Fibroblast of lung (primary cell): ENCODE data around the gene RIPK4. TPM values are rescaled to one million over a fixed set of nuclear protein-coding genes. Genes with fewer than 3 reads are reported as not detected.

Source experiments
- DNase-seq, 2 donors: peaks; one replicate each; pipeline versions ENCODE4 v3.0.0 to v3.0.0-alpha.2; 2010; ENCODE audit warnings: low read depth in 2 of 2
- H2AFZ ChIP-seq: 2 replicates; pipeline ENCODE4 v1.5.1; 2012; ENCODE audit warnings: low read length, control low read depth, inconsistent platforms
- H3K27ac ChIP-seq: 2 replicates; pipeline ENCODE4 v1.5.1; 2011; ENCODE audit warnings: low read length, control low read depth; ENCODE audit not compliant: insufficient read depth
- H3K27me3 ChIP-seq: 2 replicates; pipeline ENCODE4 v1.5.1; 2011; ENCODE audit warnings: mild to moderate bottlenecking, low read length; ENCODE audit not compliant: control insufficient read depth, insufficient read depth
- H3K36me3 ChIP-seq: 2 replicates; pipeline ENCODE4 v1.5.1; 2011; ENCODE audit warnings: low read length; ENCODE audit not compliant: control insufficient read depth, insufficient read depth
- H3K4me1 ChIP-seq: 2 replicates; pipeline ENCODE4 v1.5.1; 2011; ENCODE audit warnings: low read length; ENCODE audit not compliant: control insufficient read depth, insufficient read depth; ENCODE audit errors: extremely low read depth
- H3K4me2 ChIP-seq: 2 replicates; pipeline ENCODE4 v1.5.1; 2011; ENCODE audit warnings: low read length, control low read depth; ENCODE audit not compliant: insufficient read depth; ENCODE audit errors: extremely low read depth
- H3K4me3 ChIP-seq, 4 experiments: fragments of 200-600 bp in 1 of 4; sonication (generic) in 1 of 4; replicated peaks in 1 of 4; 2 replicates each; pipeline ENCODE4 v1.5.1; 2011 to 2016; ENCODE audit warnings: low read length in 4 of 4, low read depth in 3 of 4, mild to moderate bottlenecking in 3 of 4, control low read depth in 2 of 4, inconsistent platforms in 1 of 4, mixed read lengths in 1 of 4; ENCODE audit not compliant: insufficient read depth in 1 of 4; ENCODE audit errors: control extremely low read depth in 1 of 4
- H3K79me2 ChIP-seq: 2 replicates; pipeline ENCODE4 v1.5.1; 2012; ENCODE audit warnings: mild to moderate bottlenecking, low read length, inconsistent platforms; ENCODE audit not compliant: control insufficient read depth, insufficient read depth
- H3K9ac ChIP-seq: 2 replicates; pipeline ENCODE4 v1.5.1; 2011; ENCODE audit warnings: mild to moderate bottlenecking, low read length, control low read depth; ENCODE audit not compliant: insufficient read depth
- H3K9me3 ChIP-seq: 2 replicates; pipeline ENCODE4 v1.5.1; 2012; ENCODE audit warnings: low read depth, low read length; ENCODE audit not compliant: control insufficient read depth, insufficient read depth
- H4K20me1 ChIP-seq: 2 replicates; pipeline ENCODE4 v1.5.1; 2011; ENCODE audit warnings: low read length; ENCODE audit not compliant: control insufficient read depth, insufficient read depth; ENCODE audit errors: extremely low read depth
- CTCF ChIP-seq, 2 donors: IDR thresholded peaks in 1 of 2; conservative IDR thresholded peaks in 1 of 2; 1 replicate in 1 of 2; 2 replicates in 1 of 2; pipeline ENCODE4 v1.5.1; 2011 to 2012; ENCODE audit warnings: low read length in 2 of 2, control low read depth in 1 of 2, inconsistent platforms in 1 of 2, low read depth in 1 of 2, mild to moderate bottlenecking in 1 of 2
- EZH2 ChIP-seq: IDR thresholded peaks from 2 replicates; pipeline ENCODE4 v1.5.1; 2012; ENCODE audit warnings: low read length, control low read depth, mild to moderate bottlenecking; ENCODE audit errors: missing control alignments
- polyA plus RNA-seq, 2 donors: library from polyadenylated mRNA; depleted of rRNA in 1 of 2; stranded (reverse) in 1 of 2; unstranded in 1 of 2; fragments of >200 nt; gene quantifications; 2 replicates each; pipeline ENCODE4 v1.2.1, GENCODE V29; 2011 to 2012; ENCODE audit warnings: missing spikeins in 1 of 2
- total RNA-seq: library from RNA; depleted of rRNA; stranded (reverse); fragments of >200 nt; gene quantifications from 2 replicates; pipeline ENCODE4 v1.2.1, GENCODE V29; 2014

Gene RIPK4
- total and polyA plus RNA-seq, 2 donors (not counting 1 experiment from before 2014, with no cell fraction given) = under 0.01 TPM; not detected in 1

GRCh38 chr21:41769111-41769510 is 2.3 kb upstream of the RIPK4 start:
- Histone ChIP-seq H3K27ac (no peak overlapping the region), H2AFZ (no peak overlapping the region), H3K9me3 (no peaks in the 10 kb centered on the region), H4K20me1 (no peaks in the 10 kb centered on the region), H3K36me3 (no peaks in the 10 kb centered on the region), H3K27me3 (peaks cover 67% of the 10 kb centered on the region), H3K4me2 (peak overlapping the region; percentile 91), H3K79me2 (no peaks in the 10 kb centered on the region), H3K4me1 (peaks cover 2% of the 10 kb centered on the region), H3K4me3 (peak overlapping the region; percentile 46 to 56 (median 50)), H3K9ac (no peak overlapping the region)
- no peak for DNase-seq
- no peak for TF ChIP-seq CTCF (conservative IDR thresholded peaks at IDR 0.05 in 1 of 2, IDR thresholded peaks at IDR 0.05 in 1 of 2; ENCODE audit: low read depth in 1 of 2, low read length in 2 of 2)
- TF ChIP-seq EZH2 = no peak

- Histone ChIP-seq H3K36me3 (no peaks in the 10 kb centered on the region), H3K27me3 (peaks cover 67% of the 10 kb centered on the region), H3K27ac (no peak overlapping the region), H3K79me2 (no peaks in the 10 kb centered on the region), H2AFZ (no peak overlapping the region), H3K4me3 (peak overlapping the region; percentile 46 to 56 (median 50)), H3K4me2 (peak overlapping the region; percentile 91), H3K9me3 (no peaks in the 10 kb centered on the region), H4K20me1 (no peaks in the 10 kb centered on the region), H3K9ac (peak overlapping the region; percentile 20), H3K4me1 (peaks cover 2% of the 10 kb centered on the region)
- DNase-seq = peak; percentile 43 to 85
- peak; percentile 36 to 39 for TF ChIP-seq CTCF (conservative IDR thresholded peaks at IDR 0.05 in 1 of 2, IDR thresholded peaks at IDR 0.05 in 1 of 2; ENCODE audit: low read depth in 1 of 2, low read length in 2 of 2)
- no peak for TF ChIP-seq EZH2
Measured at GRCh38 chr21:41768437-41769042, 1.7 kb upstream of the RIPK4 start.

GRCh38 chr21:41767606-41768436 is 969 bp upstream of the RIPK4 start:
- TF ChIP-seq EZH2 (no peak), CTCF (conservative IDR thresholded peaks at IDR 0.05 in 1 of 2, IDR thresholded peaks at IDR 0.05 in 1 of 2; ENCODE audit: low read depth in 1 of 2, low read length in 2 of 2) (no peak)
- Histone ChIP-seq H3K9ac (no peak overlapping the region), H3K36me3 (no peaks in the 10 kb centered on the region), H3K9me3 (no peaks in the 10 kb centered on the region), H4K20me1 (no peaks in the 10 kb centered on the region), H3K27ac (no peak overlapping the region), H2AFZ (no peak overlapping the region), H3K4me3 (peak overlapping the region in 3 of 4 experiments; percentile 12 to 55 (median 46)), H3K4me1 (peaks cover 2% of the 10 kb centered on the region), H3K27me3 (peaks cover 70% of the 10 kb centered on the region), H3K79me2 (no peaks in the 10 kb centered on the region), H3K4me2 (peak overlapping the region; percentile 91)
- peak in 1 of 2 donors; percentile 32 for DNase-seq
